Hematopoietic multipotent progenitor cell treated with erythropoietin and hydrocortisone succinate and interleukin-3 and kit ligand, for 6 days (in vitro differentiated cells): ENCODE results near the gene B9D2.
A peak's percentile ranks its signal among the peaks of the same experiment; 100 is the strongest.
"Not testable (repeated sequence)": the region's sequence is repeated elsewhere in the genome, so short reads cannot be mapped to it uniquely, and the experiment has no call there.

ENCODE experiments used
- DNase-seq: peaks from one replicate; pipeline ENCODE4 v3.0.0-alpha.2; 2015

Gene B9D2

DNA sequence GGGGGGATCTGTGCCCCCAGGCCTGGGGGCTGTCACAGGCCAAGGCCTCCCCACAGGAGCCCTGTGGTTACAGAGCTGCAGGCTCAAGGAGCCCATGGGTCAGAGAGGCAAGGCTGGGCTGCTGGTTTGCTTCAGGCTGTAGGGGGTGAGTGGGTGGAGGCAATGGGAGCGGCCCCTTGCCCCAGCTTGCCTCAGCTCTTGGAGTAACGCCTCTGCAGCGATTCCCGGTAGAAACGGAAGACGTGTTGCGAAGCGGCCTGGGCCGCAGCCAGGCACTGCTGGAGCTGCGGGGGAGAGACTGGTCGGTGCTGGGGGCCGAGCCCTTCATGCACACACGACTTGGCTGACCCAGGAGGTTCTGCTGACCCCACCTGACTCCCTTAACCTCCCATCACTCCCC, 22.5 kb upstream of the B9D2 start:
- no peak for DNase-seq

DNA sequence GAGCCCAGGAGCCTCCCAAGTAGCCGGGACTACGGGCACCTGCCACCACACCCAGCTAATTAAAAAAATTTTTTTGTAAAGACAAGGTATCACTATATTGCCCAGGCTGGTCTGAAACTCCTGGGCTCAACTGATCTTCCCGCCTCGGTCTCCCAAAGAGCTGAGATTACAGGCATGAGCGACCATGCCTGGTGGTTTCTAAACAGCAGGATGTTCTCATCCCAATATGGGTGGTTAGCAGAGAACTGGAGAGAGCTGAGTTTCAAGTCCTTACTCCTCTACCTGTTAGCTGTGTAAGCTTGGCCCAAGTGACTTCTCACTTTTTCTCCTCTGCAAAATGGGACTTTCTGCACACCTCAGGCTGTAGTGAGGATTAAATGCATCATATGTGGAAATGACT, 20.4 kb upstream of the B9D2 start:
- DNase-seq, result no peak

- DNase-seq, result not testable (repeated sequence)
Observed at GRCh38 chr19:41381536-41381935, 17.6 kb upstream of the B9D2 start.

- DNase-seq, result peak; percentile 60
Observed at GRCh38 chr19:41377977-41378709, 14.2 kb upstream of the B9D2 start.

DNA sequence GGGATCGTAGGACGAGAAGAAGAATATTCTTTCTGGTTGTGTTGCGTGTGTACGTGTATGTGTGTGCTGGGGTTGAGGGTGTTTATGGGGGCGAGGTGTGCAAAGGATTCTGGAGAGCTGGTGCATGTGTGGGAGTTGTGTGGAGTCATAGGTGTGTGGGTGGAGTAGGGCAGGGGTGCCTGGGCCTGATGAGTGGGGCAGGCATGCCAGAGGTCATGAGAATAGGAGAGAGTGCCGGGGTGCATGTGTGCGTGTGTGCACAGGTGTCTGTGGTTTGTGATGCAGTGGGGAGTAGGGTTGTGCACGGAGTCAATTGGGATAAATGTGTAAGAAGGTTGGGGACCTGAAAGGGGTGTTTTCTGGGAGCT, 13.0 kb upstream of the B9D2 start:
- DNase-seq, result no peak

GRCh38 chr19:41376241-41376997, 12.5 kb upstream of the B9D2 start, which contains the start of gene TMEM91:
Gene TMEM91 (plus strand): TSS chr19:41376533. CDS start chr19:41378310, 1,777 bp downstream.
- peak; percentile 58 for DNase-seq

DNA sequence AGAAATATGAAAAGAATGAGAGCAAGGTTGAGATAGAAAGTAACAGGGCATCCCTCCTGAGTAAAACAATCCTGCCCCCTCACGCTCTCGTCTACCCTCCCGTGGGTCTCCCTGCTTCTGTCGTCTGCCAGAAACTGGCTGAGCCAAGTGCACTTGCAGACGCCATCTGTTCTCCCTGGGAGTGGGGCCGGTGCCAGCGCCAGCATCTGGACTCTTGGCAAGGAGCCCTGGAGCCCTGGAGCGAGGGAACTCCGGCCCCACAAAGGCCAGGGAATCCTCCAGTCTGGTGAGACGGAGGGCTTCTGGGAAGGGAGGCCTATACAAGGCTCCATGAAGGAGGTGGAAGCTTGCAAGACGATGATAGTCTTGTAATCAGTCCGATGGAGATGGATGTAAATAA, 10.0 kb upstream of the B9D2 start:
- DNase-seq, result no peak

- DNase-seq, result no peak
Observed at GRCh38 chr19:41372501-41372900, 8.6 kb upstream of the B9D2 start.

GRCh38 chr19:41371541-41371940, 7.6 kb upstream of the B9D2 start:
- DNase-seq, result no peak

DNA sequence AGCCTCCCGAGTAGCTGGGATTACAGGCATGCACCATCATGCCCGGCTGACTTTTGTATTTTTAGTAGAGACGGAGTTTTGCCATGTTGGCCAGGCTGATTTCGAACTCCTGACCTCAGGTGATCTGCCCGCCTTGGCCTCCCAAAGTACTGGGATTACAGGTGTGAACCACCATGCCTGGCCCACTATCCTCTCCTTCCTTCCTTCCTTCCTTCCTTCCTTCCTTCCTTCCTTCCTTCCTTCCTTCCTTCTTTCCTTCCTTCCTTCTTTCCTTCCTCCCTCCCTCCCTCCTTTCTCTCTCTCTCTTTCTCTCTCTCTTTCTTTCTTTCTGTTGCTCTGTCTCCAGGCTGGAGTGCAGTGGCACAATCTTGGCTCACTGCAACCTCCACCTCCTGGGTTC, 7.2 kb upstream of the B9D2 start:
- DNase-seq, result not testable (repeated sequence)

DNA sequence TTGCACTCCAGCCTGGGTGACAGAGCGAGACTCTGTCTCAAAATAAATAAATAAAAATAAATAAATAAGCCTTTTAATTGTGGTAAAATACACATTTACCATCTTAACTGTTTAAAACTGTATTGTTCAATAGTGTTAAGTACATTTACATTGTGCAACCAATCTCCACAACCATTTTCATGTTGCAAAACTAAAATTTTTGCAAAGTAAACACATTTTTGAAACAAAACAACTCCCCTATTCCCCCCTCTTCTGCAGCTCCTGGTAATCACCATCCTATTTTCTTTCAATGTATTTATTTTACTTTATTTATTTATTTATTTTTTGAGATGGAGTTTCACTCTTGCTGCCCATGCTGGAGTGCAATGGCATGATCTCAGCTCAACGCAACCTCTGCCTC, 5.8 kb upstream of the B9D2 start:
- DNase-seq, result no peak

DNA sequence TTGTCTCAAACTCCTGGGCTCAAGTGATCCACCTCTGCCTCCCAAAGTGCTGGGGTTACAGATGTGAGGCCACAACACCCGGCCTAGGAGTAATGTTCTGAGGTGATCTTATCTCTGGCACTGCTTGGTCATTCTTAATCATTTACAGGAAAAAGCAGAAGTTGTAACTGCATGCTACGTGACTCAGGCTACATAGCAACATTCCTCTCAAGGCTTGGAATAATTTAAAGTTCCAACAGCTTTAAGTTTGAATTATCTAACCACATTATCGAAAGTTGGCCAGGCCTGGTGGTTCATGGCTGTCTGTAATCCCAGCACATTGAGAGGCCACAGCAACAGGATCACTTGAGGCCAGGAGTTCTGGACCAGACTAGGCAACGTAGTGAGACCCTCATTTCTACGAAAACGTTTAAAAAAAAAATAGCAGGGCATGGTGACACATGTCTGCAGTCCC, 3.9 kb upstream of the B9D2 start:
- DNase-seq, result peak; percentile 87

DNA sequence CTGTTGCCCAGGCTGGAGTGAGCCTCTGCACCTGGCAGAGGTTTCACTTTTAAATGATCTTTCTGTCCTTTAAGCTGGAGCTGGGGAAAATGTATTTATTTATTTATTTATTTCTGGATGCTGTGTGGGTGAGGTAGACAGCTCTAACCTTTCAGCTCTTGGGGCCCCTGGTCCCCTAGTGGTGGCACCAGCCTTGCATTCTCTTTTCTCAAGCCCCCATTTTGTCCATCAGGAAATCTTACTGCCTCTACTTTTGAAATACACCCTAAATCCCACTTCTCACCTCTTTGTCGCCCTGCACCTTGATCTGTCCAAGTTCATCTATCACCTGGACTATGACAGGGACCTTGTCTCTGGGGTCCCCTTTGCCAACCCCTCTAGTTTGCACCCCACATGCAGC, 2.1 kb upstream of the B9D2 start:
- DNase-seq, result peak; percentile 79

DNA sequence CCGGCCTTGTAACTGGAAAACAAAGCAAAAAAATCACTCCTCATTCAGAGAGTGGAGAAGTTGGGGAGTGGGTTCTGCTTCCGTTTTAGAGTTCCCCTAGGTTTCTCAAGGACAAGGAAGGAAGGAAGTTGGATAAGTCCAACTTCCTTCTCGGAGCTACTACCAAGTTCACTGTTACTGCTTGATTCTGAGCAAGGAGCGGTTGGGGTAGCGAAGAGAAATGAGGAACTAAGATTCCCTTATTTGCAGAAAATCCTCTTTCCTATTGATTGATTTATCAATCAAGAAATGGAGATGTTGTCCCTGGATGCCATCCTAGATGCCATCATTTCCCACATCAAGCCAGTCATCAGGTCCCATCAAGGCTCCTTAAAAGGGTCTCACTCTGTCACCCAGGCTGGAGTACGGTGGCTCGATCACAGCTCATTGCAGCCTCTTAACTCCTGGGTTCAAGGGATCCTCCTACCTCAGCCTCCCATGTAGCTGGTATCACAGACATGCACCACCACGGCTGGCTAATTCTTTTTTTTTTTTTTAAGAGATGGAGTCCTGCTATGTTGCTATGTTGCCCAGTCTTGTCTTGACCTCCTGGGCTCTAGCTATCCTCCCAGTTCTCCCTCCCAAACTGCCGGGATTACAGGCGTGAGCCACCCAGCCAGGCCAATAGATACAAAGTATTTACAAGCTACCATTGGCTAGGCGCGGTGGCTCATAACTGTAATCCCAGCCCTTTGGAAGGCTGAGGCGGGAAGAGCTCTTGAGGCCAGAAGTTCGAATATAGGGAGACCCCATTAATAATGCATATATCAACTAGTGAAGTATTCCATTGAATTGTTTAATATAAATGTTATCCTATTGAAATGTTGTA, 809 bp upstream of the B9D2 start:
- peak; percentile 57 for DNase-seq

- DNase-seq, result no peak
Observed at GRCh38 chr19:41363371-41363752, 587 bp downstream of the B9D2 start.

GRCh38 chr19:41362143-41362847, 1.7 kb downstream of the B9D2 start:
- DNase-seq, result no peak

- no peak for DNase-seq
Observed at GRCh38 chr19:41359741-41360140, 4.2 kb downstream of the B9D2 start.

GRCh38 chr19:41357746-41358145, 6.2 kb downstream of the B9D2 start:
- DNase-seq, result no peak

GRCh38 chr19:41356984-41357739, 6.8 kb downstream of the B9D2 start:
- DNase-seq, result peak; percentile 44

- no peak for DNase-seq
Observed at GRCh38 chr19:41355802-41356201, 8.1 kb downstream of the B9D2 start.

DNA sequence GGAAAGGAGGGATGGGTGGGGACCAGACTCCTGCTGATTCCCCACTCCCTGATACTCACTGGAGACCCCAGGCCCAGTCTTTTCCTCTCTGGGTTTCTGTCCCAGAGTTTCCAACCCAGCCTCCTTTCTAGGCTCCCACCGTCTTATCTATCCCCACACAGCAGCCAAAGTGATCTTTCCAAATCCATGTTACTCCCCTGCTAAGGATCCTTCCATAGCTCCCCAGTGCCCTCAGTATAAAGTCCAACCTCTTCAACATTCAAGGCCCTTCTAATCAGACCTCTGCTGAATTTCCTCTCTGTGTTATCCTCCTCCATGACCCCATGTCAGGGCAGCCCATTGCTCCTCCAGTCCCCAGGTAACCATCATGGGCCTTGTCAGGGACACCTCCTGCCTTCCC, 8.9 kb downstream of the B9D2 start:
- no peak for DNase-seq

DNA sequence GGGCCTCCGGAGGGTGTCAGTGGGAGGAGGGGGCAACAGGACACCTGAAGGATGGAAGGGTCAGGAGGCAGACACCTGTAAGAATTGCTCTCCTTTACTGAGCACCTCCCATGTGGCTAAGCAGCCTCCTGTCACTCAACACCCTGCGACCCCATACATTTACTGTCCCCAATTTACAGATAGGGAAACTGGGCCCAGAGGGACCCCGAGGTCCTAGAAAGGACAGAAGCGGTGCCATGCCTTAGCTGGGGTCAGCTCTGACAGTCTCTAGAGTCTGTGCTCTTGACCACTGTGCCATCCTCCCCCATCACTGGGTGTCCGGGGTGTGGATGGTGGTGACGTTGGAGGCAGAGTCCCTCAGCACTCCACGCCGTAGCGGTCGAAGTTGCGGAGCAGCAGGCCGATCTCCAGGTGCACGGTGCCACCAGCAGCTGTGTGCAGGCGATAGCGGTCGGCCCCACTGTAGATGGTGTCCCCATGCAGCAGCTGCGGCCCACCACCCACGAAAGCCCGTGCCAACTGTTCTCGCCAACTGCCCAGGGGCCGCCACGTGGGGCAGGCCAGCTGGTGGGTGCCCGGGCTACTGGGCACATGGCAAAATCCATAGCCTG, 9.5 kb downstream of the B9D2 start:
- DNase-seq, result peak; percentile 19
